HG03039 (cell line): Measurements from ENCODE around the gene SHANK1.
"Not testable (repeated sequence)": the region's sequence is repeated elsewhere in the genome, so short reads cannot be mapped to it uniquely, and the experiment has no call there.

ENCODE experiments used
- ATAC-seq: cut with Tn5 transposase; IDR thresholded peaks from one replicate; pipeline ENCODE4 v1.9.1; 2021; ENCODE audit warnings: mild to moderate bottlenecking, moderate library complexity; ENCODE audit not compliant: unreplicated experiment

Gene SHANK1

GRCh38 chr19:50719566-50719965 is at the start of gene SHANK1:
Gene SHANK1 (minus strand): TSS chr19:50719802. CDS start chr19:50716919, 2,883 bp downstream.
- ATAC-seq: no peak

GRCh38 chr19:50768277-50768676 is 48.7 kb upstream of the SHANK1 start:
- no peak for ATAC-seq

- ATAC-seq: not testable (repeated sequence)
Measured at GRCh38 chr19:50767263-50767662, 47.7 kb upstream of the SHANK1 start.

GRCh38 chr19:50766746-50767145 is 47.1 kb upstream of the SHANK1 start:
- ATAC-seq: not testable (repeated sequence)

- no peak for ATAC-seq
Measured at GRCh38 chr19:50764409-50764808, 44.8 kb upstream of the SHANK1 start.

GRCh38 chr19:50763521-50763920 is 43.9 kb upstream of the SHANK1 start:
- not testable (repeated sequence) for ATAC-seq

GRCh38 chr19:50761501-50761900 is 41.9 kb upstream of the SHANK1 start:
- not testable (repeated sequence) for ATAC-seq

- no peak for ATAC-seq
Measured at GRCh38 chr19:50759886-50760285, 40.3 kb upstream of the SHANK1 start.

GRCh38 chr19:50759076-50759475 is 39.5 kb upstream of the SHANK1 start:
- not testable (repeated sequence) for ATAC-seq

- ATAC-seq: not testable (repeated sequence)
Measured at GRCh38 chr19:50757624-50758023, 38.0 kb upstream of the SHANK1 start.

- not testable (repeated sequence) for ATAC-seq
Measured at GRCh38 chr19:50756244-50756643, 36.6 kb upstream of the SHANK1 start.

GRCh38 chr19:50753879-50754278 is 34.3 kb upstream of the SHANK1 start:
- no peak for ATAC-seq

- no peak for ATAC-seq
Measured at GRCh38 chr19:50750010-50750409, 30.4 kb upstream of the SHANK1 start.

GRCh38 chr19:50749490-50749889 is 29.9 kb upstream of the SHANK1 start:
- no peak for ATAC-seq

GRCh38 chr19:50747141-50747540 is 27.5 kb upstream of the SHANK1 start:
- ATAC-seq: not testable (repeated sequence)

GRCh38 chr19:50745221-50745620 is 25.6 kb upstream of the SHANK1 start:
- no peak for ATAC-seq

GRCh38 chr19:50743537-50743936 is 23.9 kb upstream of the SHANK1 start:
- ATAC-seq: no peak

GRCh38 chr19:50741179-50741933 is 21.8 kb upstream of the SHANK1 start:
- ATAC-seq: no peak

- ATAC-seq: no peak
Measured at GRCh38 chr19:50739914-50740426, 20.4 kb upstream of the SHANK1 start.

- no peak for ATAC-seq
Measured at GRCh38 chr19:50739132-50739913, 19.7 kb upstream of the SHANK1 start.

GRCh38 chr19:50736338-50736737 is 16.7 kb upstream of the SHANK1 start:
- ATAC-seq: no peak

- ATAC-seq: no peak
Measured at GRCh38 chr19:50735869-50736268, 16.3 kb upstream of the SHANK1 start.
